Stimulated activated CD8-positive, alpha-beta memory T cell treated with anti-CD3 and anti-CD28 coated beads, Interleukin-15, amount 100 ng/mL, for 4 hours (primary cell): ENCODE data around the gene ADAMTS20.

Experiments used
- DNase-seq, 2 donors: peaks; one replicate each; pipeline ENCODE4 v3.0.0-alpha.2; 2020; ENCODE audit warnings: low read depth in 2 of 2

Gene ADAMTS20

DNA sequence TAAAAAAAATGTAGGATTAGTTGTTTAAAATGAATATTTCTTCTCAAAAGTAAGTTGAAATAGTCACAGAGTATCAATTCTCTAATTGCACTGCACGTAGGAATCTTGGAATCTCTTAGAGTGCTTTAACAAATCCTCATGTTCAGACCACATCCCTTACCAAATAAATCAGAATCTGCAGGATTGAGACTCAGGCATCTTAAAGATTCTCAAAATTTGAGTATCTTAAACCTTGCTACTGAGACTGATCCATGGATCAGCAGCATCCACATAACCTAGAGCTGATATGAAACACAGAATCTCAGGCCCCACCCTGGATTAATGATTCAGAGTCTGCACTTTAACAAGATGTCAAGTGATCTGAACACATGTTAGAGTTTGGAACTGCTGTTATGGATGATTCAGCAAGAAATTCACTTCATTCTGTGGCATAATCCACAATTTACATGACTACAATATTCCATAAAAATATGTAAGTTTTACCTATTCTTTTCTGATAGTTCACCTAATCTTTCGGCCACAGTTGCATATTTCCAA lies 58.7 kb downstream of the ADAMTS20 start:
- no peak for DNase-seq

DNA sequence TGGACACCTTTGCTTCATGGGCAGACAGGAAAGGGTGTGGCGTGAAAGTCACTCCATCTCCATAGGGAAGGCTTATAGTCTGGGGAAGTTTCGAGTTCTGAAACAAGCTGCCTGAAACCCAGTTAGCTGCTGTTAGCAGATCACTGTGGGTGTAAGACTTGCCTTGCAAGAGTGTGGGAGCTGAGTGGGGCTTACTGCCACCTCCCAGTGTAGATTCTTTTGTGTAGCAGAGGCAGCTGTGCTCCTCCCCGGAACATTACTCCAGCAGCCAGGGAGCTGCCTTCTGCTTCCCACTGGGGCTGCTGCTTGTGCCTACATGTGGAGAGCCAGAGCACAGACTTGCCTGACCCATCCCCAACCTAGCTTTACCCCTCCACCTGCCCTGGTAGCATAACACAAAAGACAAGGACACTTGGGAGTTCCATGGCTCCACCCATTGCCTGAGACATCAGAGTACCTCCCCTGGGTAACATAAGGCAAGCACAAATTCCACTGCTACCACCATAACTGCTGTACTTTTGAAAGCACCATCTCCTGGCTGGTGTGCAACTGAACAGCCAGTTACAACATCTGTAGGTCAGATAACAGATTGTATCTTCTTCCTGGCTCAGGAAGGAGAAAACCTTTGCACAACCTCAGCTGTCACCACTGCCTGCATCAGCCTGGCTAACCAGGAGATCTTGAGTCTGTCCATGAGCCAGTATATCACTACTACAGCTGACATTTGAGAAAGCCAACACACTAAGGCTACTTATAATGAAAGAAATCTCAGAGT lies 69.5 kb downstream of the ADAMTS20 start:
- no peak for DNase-seq

DNA sequence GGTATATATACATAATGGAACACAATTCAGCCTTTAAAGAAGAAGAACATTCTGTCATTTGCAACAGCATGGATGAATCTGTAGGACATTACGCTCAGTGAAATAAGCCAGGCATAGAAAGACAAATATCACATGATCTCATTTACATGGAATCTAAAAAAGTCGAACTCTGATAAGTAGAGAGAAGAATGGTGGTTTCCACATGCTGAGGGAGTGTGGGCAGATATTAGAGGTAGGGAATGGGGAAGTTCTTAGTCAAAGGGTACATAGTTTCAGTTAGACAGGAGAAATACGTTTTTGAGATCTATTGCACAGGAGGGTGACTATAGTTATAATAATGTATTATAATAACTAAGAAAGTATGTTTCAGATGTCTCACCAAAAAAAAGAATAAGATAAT lies 71.4 kb downstream of the ADAMTS20 start:
- no peak for DNase-seq

DNA sequence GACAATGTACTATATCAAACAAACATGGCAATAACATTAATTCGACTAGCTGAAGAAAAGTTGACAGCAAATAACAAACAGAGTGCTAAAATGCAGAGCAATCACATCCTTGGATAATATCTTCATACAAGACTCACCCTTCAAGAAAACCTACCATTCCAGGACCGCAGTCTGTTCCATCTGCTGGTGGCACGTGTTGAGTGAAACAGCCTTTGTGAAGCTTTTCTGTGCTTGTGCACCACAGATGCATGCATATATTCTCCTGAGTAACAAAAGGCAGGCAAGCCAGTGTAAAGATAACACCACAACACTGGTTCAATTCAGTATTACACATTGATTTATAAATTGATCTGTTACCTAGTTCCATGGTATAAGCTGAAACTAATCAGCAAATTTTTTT lies 89.3 kb downstream of the ADAMTS20 start:
- DNase-seq, result no peak

DNA sequence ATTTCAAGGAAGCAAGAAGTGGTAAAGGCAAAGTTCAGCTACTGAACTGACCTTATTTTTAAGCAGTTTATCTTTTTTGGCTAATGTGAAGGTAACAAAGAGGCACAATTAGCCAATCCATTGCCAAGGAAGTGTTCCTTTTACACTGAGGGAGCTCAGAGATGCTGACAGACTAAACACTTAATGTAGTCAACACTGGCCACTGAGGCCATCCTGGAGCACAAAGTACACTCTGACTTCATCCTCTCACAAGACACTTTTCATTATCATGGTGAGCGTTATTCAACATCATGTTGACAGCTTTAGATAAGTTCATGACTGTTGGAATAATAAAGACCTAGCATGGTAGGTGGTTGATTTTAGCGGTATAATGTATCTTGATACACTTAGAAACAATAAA lies 89.9 kb downstream of the ADAMTS20 start:
- DNase-seq, result no peak

DNA sequence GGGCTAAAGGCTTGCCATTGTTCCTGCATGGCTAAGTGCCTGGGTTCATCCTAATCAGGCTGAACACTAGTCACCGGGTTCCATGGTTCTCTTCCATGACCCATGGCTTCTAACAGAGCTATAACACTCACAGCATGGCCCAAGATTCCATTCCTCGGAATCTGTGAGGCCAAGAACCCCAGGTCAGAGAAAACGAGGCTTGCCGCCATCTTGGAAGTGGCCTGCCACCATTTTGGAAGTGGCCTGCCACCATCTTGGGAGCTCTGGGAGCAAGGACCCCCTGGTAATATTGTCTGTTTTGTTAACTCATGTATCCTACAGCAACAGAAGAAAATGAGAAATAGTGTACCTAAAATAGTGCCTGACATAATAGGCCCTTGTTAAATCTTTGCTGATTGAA lies 92.7 kb downstream of the ADAMTS20 start:
- no peak for DNase-seq

DNA sequence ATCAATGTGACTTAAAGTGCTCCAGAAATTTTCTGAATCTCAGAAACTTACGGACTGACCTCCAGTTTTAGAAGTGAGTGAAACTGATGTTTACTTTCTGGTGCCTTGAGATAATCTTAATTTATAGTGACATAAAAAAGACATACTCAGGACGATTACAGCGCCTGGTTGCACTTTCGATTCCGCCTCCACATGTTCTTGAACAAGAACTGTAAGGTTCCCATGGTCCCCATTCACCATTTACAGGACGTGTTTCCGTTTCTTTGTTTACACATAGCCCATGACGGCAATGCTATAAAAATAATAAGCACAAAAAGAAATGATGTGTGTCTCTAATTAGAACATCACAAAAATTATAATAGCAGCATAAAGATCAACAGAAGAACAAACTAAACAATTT lies 98.2 kb downstream of the ADAMTS20 start:
- no peak for DNase-seq

DNA sequence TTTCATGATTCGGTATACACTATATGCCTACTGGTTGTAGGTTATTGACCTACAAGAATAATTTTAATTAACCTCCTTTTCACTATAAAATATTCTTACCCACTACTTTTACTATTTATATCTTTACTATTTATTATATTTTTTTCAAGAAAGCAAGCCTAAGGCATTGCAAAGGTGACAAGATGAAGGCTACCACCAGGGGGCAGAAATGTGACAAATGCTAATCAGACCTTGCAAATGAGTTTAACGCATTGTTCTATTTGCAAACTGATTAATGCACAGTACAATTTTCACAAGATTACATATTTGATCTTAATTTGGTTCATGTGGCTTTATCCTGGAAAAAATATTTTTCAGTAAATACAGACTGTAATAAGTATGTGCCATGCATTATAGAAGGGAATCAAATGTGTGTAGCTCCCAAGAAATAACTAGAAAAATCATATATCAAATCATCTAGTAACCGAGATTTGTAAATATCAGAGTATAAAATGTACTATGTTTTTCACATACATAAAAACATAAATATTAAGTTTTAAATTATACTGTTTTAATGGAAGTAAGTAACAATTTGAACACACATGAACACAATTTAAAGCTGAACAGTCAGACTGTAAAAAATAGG lies 107.0 kb downstream of the ADAMTS20 start:
- DNase-seq, result no peak

DNA sequence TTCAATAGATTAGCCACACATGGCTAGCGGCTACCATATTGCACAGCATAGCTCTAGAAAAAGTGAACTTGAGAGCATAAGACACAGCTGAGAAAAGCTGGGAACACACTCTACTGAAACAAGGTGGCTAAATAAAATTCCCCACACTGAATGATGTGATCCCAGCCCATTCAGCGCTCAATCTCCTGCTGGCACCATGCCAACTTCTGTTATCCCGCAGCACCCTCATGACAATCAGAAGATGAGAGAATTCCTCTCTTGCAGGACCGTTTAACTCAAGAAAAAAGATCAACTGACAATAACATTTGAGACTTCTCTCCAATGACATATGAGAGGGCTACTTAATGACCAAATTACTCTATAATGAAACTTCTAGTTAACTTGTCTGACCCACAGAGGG lies 115.4 kb downstream of the ADAMTS20 start:
- no peak for DNase-seq

DNA sequence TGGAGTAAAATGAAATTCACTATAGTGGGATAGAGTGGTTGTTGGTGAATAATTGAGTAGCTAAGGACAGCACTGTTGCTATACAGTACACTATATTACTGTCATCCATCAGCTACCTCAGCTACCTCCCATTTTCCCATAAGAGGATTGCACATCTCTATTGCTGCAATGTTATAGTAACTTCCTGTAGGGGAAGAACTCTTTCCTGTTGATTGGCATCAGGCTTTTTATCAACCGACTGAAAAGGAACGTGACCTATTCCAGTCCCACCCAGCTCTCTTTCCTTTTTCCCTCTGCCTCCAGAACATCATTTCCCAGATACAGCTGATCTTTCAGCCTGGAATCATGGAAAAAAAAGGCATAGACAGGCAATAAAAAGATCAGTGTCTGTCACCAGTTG lies 117.4 kb downstream of the ADAMTS20 start:
- no peak for DNase-seq

DNA sequence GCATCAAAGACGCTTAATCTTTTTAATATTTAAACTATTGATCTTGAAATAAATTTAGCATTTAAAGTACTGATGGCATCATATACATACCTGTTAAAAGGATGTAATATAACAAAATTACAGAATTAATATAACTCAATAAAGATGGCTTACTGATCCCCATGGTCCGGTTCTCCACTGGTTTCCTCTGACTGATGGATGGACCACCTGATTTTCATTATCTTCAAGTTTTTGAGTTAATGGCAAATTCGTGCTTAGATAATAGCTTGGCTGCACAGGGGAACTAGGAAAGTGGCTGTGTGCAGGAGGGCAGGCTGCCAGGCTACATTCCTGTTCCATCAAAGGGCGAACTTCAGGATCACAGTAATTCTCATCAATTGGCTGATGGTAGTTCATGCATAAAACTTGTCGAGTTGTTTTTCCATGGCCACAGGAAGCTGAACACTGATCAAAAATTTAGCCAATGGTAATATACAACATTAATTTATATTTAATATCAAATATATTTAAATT lies 123.9 kb downstream of the ADAMTS20 start:
- DNase-seq, result no peak

DNA sequence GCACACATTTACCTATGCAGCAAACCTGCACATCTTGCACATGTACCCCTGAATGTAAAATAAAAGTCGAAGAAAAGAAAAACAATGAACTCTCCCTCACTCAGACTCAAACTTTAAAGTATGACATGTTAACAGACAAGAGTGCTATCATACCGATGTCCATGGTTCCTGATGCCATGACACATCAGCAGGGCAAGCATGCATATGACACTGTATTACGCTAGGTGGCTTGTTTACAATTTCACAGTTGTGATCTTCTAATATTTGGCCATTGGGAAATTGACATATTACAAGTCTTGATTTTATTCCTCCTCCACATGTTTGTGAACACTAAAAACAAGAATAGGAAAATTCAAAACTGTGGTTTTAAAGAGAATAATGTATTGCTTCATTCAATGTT lies 126.6 kb downstream of the ADAMTS20 start:
- DNase-seq, result no peak

DNA sequence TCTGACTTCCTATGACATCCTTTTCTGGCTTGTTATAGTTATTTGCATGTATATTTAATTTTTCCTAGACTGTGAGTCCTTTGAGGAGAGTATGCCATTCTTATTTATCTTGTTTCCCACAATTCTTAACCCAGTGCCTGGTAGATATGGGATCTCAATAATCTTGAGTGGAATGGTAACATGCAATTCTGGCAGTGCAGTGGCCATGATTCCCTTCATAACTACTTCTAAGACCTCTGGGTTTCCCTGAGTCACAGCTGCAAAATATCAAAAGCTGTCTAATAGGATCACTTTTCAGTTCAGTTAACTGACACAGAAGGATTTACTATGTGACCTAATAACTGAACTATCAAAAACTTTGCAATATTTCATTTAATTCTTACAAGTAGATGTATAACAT lies 135.0 kb downstream of the ADAMTS20 start:
- no peak for DNase-seq

DNA sequence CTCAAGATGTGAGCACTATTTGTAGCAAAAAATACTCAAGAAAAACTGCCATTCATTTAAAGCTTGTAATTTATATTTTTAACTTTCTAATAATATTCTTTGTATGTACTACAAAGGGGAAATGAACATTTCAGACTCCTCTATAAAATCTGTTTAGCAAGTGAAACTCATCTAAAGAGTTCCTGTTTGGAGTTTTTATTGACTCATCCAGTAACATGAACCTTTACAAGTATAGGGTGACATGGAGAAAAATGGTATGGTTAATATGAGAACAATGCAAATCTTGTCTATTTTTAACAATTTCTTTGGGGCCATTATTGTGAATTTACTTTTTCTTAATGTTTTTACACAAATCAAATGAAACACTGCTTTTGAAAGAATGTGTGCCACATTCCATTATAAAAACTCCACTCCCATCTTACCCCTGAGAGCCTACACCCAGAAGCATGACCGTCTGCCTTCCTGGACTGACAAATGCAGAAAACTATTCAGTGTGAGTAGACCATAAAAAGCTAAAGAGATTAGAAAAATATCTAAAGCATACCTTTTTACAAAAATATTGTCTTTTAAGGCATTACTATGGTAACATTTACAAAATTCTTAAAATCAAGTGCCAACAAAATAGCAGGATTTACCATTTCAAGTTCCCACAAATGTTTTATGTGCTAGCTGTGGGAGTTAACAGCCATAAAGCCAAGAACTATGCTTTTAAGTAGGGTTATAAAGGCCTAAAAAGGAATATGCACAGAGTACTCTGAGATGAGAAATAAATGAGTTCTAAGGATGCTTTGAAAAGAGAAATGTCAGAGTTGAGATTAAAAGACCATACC lies 144.0 kb downstream of the ADAMTS20 start:
- DNase-seq, result no peak

DNA sequence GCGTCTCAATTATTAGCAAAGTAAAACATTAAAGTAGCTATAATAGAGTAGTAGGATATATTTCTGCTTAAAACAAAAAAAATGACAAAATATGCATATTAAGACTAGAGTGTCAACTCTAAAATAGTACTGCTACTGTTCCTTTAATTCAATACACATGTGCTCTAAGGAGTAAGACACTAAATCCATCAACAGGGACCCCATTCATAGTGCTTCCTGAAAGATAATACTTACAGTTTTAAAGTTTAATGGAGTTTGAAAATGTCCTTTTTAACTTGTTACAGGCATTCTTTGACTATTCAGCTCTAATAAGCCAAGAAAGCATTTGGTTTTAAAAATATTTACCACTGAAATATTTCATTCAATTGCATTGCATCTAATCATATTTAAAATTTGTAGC lies 145.2 kb downstream of the ADAMTS20 start:
- no peak for DNase-seq

DNA sequence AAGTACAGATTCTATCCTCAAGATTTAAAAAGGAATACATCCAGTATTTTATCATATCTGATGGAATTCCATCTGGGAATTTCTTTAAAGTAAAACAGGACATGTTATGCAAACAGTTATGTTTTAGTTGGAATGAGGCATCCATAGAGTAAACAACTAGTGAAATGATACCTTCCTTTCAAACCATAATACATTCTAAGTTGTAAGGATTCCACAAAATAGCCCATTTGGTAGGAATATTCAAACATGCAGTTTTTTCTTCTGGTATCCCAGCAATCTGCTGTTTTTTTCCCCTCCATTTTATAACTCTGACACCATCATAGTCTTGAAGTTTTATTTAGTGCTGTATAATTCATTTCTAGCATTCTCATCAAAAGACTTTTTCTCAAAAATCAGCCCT lies 149.6 kb downstream of the ADAMTS20 start:
- no peak for DNase-seq

DNA sequence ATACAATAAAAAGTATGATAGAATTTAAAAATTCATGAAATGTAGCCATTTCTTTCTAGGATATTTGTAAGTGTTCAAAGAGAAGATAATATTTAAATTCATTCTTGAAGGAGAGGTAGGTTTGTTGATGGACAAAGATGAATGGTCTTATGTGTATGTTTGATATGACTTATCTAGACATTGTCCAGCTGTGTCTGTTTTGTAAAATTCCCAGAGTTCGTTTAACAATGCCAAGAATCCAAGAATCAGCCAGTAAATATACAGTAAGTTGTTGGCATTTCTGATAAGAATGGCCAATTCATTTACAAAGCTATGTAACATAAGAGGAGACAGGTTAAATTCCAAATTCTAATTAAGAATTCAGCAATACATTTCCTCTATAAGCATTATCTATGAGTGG lies 150.9 kb downstream of the ADAMTS20 start:
- no peak for DNase-seq

DNA sequence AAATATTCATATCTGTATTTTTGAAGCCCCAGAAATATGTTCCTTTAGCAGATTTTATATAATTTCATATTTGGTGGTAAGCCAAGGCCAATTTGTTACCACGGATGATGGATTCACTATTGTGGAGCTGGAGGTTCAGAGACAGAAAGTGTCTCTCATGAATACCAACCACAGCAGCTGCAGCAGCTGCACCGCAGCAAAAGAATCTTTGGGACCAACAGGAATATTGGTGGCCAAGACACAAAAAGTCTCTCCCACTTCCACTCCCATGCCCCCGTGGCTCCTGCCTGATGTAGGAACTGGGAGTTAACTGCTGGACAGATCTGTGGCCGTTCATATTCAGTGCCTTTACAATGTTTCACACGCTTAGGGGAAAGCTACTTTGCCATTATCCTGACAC lies 155.3 kb downstream of the ADAMTS20 start:
- DNase-seq, result no peak

DNA sequence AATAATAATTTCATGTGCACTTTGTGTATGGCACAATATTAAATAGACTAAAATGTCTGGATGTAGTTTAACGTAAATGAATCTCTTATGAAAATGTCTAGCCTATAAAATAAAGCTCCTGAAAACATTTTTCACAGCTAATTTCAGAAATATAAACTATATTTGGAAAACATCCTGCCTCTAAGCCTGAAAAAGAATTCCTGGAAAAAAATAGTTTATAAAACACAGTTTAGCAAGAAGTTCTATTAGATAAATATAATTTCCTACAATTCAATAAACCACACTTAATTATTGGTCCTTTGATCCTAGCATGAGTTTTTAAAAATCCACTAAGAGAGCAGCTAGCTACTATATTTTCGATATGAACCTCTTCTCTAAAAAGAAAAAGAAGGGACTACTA lies 159.9 kb downstream of the ADAMTS20 start:
- DNase-seq, result no peak

DNA sequence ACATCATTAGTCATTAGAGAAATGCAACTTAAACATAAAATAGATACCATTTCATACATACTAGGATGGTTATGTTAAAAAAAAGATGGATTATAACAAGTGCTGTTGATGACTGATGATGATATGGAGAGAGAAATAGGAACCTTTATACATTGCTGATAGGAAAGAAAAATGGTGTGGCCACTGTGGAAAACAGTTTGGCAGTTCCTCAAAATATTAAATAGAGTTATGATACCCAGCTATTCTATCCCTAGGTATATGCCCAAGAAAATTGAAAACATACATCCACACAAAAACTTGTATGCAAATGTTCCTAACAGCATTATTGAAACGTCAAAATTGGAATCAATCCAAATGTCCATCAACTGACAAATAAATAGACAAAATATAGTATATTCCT lies 170.1 kb downstream of the ADAMTS20 start:
- DNase-seq, result no peak

DNA sequence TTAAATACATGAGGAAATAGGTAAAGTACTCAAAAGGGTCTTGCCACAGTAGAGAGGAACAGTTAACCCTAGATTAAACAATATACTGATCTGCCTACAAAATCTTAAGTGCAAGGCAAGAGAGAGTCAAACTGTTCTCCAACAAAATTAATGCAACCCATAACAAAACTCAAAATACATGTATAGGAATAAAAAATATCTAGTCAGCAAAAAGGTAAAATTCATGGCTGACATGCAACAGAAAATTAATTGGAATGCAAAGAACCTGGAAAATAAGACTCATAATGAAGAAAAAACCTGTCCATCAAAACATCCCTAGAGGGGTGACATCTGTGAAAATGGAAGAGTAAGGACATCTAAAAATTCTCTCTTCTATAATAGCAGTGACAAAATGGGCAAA lies 173.6 kb downstream of the ADAMTS20 start:
- DNase-seq, result no peak

DNA sequence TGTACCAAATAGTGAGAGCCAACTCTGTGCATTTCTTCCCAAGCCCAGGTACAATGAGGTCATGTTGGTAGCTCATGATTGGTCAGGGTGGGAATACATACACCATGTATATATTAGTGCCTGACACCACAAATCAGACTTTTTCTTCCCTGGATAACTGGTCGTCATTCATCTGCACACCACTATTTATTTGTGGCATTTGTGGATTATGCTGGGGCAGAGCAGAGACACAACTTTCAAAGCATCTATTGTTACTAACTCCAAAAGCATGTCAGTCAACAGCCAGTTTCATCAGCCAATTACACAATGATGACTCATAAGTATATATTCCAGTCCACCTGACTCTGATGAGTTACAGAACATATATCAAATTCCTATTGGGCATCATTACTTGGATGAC lies 181.7 kb downstream of the ADAMTS20 start:
- DNase-seq, result no peak
